GM21529 (cell line): Measurements from ENCODE around the gene CSTF1.

Source experiments
- ATAC-seq: cut with Tn5 transposase; IDR thresholded peaks from one replicate; pipeline ENCODE4 v1.9.1; 2021; ENCODE audit not compliant: unreplicated experiment

CSTF1 gene

GRCh38 chr20:56449459-56449858 is 57.0 kb downstream of the CSTF1 start:
- no peak for ATAC-seq

GRCh38 chr20:56451056-56451765 is 58.8 kb downstream of the CSTF1 start:
- ATAC-seq = no peak

- peak; percentile 82 for ATAC-seq
Measured at GRCh38 chr20:56453352-56453751, 60.9 kb downstream of the CSTF1 start.

GRCh38 chr20:56454754-56455153 is 62.3 kb downstream of the CSTF1 start:
- peak; percentile 91 for ATAC-seq
